Central memory CD8-positive, alpha-beta T cell (primary cell): ENCODE data around the gene C1orf94.

ENCODE experiments used
- ATAC-seq: fragments of 150-1000 bp; cut with Tn5 transposase; replicated peaks from 2 replicates; pipeline ENCODE4 v1.10.0; 2022; ENCODE audit warnings: mild to moderate bottlenecking, moderate FRiP score, moderate number of reproducible peaks; ENCODE audit not compliant: poor library complexity, severe bottlenecking; ENCODE audit errors: extremely low read depth
- DNase-seq, 2 donors: peaks; one replicate each; pipeline ENCODE4 v3.0.0; 2021; ENCODE audit warnings: low spot score in 2 of 2
- H3K27ac Mint-ChIP-seq: one replicate; pipeline ENCODE4 v1.8.0; 2022; ENCODE audit warnings: low read depth, mild to moderate bottlenecking, moderate library complexity, mixed read lengths
- H3K27me3 Mint-ChIP-seq: one replicate; pipeline ENCODE4 v1.8.0; 2022; ENCODE audit warnings: mixed read lengths
- H3K36me3 Mint-ChIP-seq: one replicate; pipeline ENCODE4 v1.8.0; 2022; ENCODE audit warnings: mild to moderate bottlenecking, moderate library complexity, mixed read lengths; ENCODE audit not compliant: insufficient read depth
- H3K4me1 Mint-ChIP-seq: one replicate; pipeline ENCODE4 v1.8.0; 2022; ENCODE audit warnings: mixed read lengths
- H3K4me3 Mint-ChIP-seq: one replicate; pipeline ENCODE4 v1.8.0; 2022; ENCODE audit warnings: mild to moderate bottlenecking, moderate library complexity, mixed read lengths
- H3K9me3 Mint-ChIP-seq: one replicate; pipeline ENCODE4 v1.8.0; 2022; ENCODE audit warnings: mixed read lengths

C1orf94 gene

GRCh38 chr1:34235594-34235993, 58.9 kb downstream of the C1orf94 start:
- DNase-seq (no peak), ATAC-seq (no peak)
- Mint-ChIP-seq H3K4me3 (no peak overlapping the region), H3K27me3 (peaks cover 28% of the 10 kb centered on the region), H3K4me1 (no peaks in the 10 kb centered on the region), H3K9me3 (peaks cover 7% of the 10 kb centered on the region), H3K27ac (no peak overlapping the region), H3K36me3 (peaks cover under 1% of the 10 kb centered on the region)

- ATAC-seq (no peak), DNase-seq (no peak)
- no peak overlapping the region for H3K4me3 Mint-ChIP-seq
- H3K9me3 Mint-ChIP-seq: peaks cover 7% of the 10 kb centered on the region
- H3K27ac Mint-ChIP-seq: no peak overlapping the region
- peaks cover 23% of the 10 kb centered on the region for H3K27me3 Mint-ChIP-seq
- no peaks in the 10 kb centered on the region for H3K36me3 Mint-ChIP-seq
- no peaks in the 10 kb centered on the region for H3K4me1 Mint-ChIP-seq
Measured at GRCh38 chr1:34236089-34236488, 59.4 kb downstream of the C1orf94 start.

GRCh38 chr1:34237151-34237815, 60.6 kb downstream of the C1orf94 start:
- ATAC-seq: no peak
- no peaks in the 10 kb centered on the region for H3K4me1 Mint-ChIP-seq
- H3K27ac Mint-ChIP-seq: no peak overlapping the region
- peaks cover 12% of the 10 kb centered on the region for H3K27me3 Mint-ChIP-seq
- DNase-seq: no peak
- H3K9me3 Mint-ChIP-seq: peaks cover 7% of the 10 kb centered on the region
- H3K36me3 Mint-ChIP-seq: no peaks in the 10 kb centered on the region
- no peak overlapping the region for H3K4me3 Mint-ChIP-seq

GRCh38 chr1:34245967-34246366, 69.3 kb downstream of the C1orf94 start:
- ATAC-seq: no peak
- Mint-ChIP-seq H3K27me3 (peaks cover 72% of the 10 kb centered on the region), H3K36me3 (no peaks in the 10 kb centered on the region), H3K9me3 (no peaks in the 10 kb centered on the region), H3K27ac (no peak overlapping the region), H3K4me1 (no peaks in the 10 kb centered on the region), H3K4me3 (no peak overlapping the region)
- no peak for DNase-seq

- no peak overlapping the region for H3K27ac Mint-ChIP-seq
- H3K4me3 Mint-ChIP-seq: no peak overlapping the region
- H3K4me1 Mint-ChIP-seq: no peaks in the 10 kb centered on the region
- DNase-seq (no peak), ATAC-seq (no peak)
- peaks cover 52% of the 10 kb centered on the region for H3K27me3 Mint-ChIP-seq
- no peaks in the 10 kb centered on the region for H3K9me3 Mint-ChIP-seq
- H3K36me3 Mint-ChIP-seq: no peaks in the 10 kb centered on the region
Measured at GRCh38 chr1:34250342-34250741, 73.6 kb downstream of the C1orf94 start.

GRCh38 chr1:34262023-34262853, 85.5 kb downstream of the C1orf94 start:
- Mint-ChIP-seq H3K27me3 (peaks cover 33% of the 10 kb centered on the region), H3K36me3 (no peaks in the 10 kb centered on the region), H3K27ac (no peak overlapping the region), H3K4me1 (no peaks in the 10 kb centered on the region), H3K4me3 (no peak overlapping the region), H3K9me3 (no peaks in the 10 kb centered on the region)
- no peak for DNase-seq
- no peak for ATAC-seq

- H3K9me3 Mint-ChIP-seq: no peaks in the 10 kb centered on the region
- no peak overlapping the region for H3K27ac Mint-ChIP-seq
- no peak for DNase-seq
- no peak overlapping the region for H3K4me3 Mint-ChIP-seq
- H3K36me3 Mint-ChIP-seq: no peaks in the 10 kb centered on the region
- no peaks in the 10 kb centered on the region for H3K4me1 Mint-ChIP-seq
- no peak for ATAC-seq
- H3K27me3 Mint-ChIP-seq: peaks cover 40% of the 10 kb centered on the region
Measured at GRCh38 chr1:34262921-34263320, 86.2 kb downstream of the C1orf94 start.

GRCh38 chr1:34263406-34263805, 86.7 kb downstream of the C1orf94 start:
- DNase-seq: no peak
- no peaks in the 10 kb centered on the region for H3K36me3 Mint-ChIP-seq
- no peak overlapping the region for H3K4me3 Mint-ChIP-seq
- no peaks in the 10 kb centered on the region for H3K9me3 Mint-ChIP-seq
- H3K27me3 Mint-ChIP-seq: peaks cover 40% of the 10 kb centered on the region
- ATAC-seq: no peak
- no peaks in the 10 kb centered on the region for H3K4me1 Mint-ChIP-seq
- no peak overlapping the region for H3K27ac Mint-ChIP-seq

- Mint-ChIP-seq H3K27ac (no peak overlapping the region), H3K36me3 (no peaks in the 10 kb centered on the region), H3K4me1 (no peaks in the 10 kb centered on the region), H3K4me3 (no peak overlapping the region), H3K27me3 (peaks cover 44% of the 10 kb centered on the region), H3K9me3 (no peaks in the 10 kb centered on the region)
- no peak for DNase-seq
- ATAC-seq: no peak
Measured at GRCh38 chr1:34265396-34265795, 88.7 kb downstream of the C1orf94 start.

- no peak overlapping the region for H3K27ac Mint-ChIP-seq
- H3K36me3 Mint-ChIP-seq: no peaks in the 10 kb centered on the region
- H3K27me3 Mint-ChIP-seq: peaks cover 35% of the 10 kb centered on the region
- no peak for DNase-seq
- H3K4me3 Mint-ChIP-seq: no peak overlapping the region
- no peaks in the 10 kb centered on the region for H3K4me1 Mint-ChIP-seq
- no peaks in the 10 kb centered on the region for H3K9me3 Mint-ChIP-seq
- no peak for ATAC-seq
Measured at GRCh38 chr1:34266127-34266951, 89.6 kb downstream of the C1orf94 start.

- Mint-ChIP-seq H3K27ac (no peak overlapping the region), H3K27me3 (peaks cover 39% of the 10 kb centered on the region), H3K4me1 (no peaks in the 10 kb centered on the region), H3K36me3 (peaks cover under 1% of the 10 kb centered on the region), H3K9me3 (no peaks in the 10 kb centered on the region), H3K4me3 (no peak overlapping the region)
- DNase-seq (no peak), ATAC-seq (no peak)
Measured at GRCh38 chr1:34267326-34267725, 90.6 kb downstream of the C1orf94 start.

- ATAC-seq: no peak
- Mint-ChIP-seq H3K36me3 (peaks cover 2% of the 10 kb centered on the region), H3K27ac (no peak overlapping the region)
Measured at GRCh38 chr1:34268311-34268954, 91.7 kb downstream of the C1orf94 start.

More at GRCh38 chr1:34268311-34268954, 91.7 kb downstream of the C1orf94 start:
- Mint-ChIP-seq H3K27me3 (peaks cover 42% of the 10 kb centered on the region), H3K4me1 (no peaks in the 10 kb centered on the region), H3K9me3 (no peaks in the 10 kb centered on the region), H3K4me3 (no peak overlapping the region)
- no peak for DNase-seq
